Ovary (tissue), 9 donors: ENCODE results near the gene DUOXA2. TPM values are rescaled to one million over a fixed set of nuclear protein-coding genes. Genes with fewer than 3 reads are reported as not detected.

ENCODE experiments used
- DNase-seq, 5 donors: peaks; one replicate each; pipeline ENCODE4 v3.0.0-alpha.2; 2019 to 2020
- H3K27ac ChIP-seq, 2 donors: fragments of 200-600 bp; one replicate each; pipeline versions ENCODE4 v1.5.1 to v1.8.0; 2019 to 2022
- H3K27me3 ChIP-seq: fragments of 200-600 bp; one replicate; pipeline ENCODE4 v1.8.0; 2022
- H3K36me3 ChIP-seq: fragments of 200-600 bp; sonication (generic); one replicate; pipeline ENCODE4 v1.5.1; 2019
- H3K4me1 ChIP-seq: one replicate; pipeline ENCODE4 v1.8.1; 2013; ENCODE audit warnings: mild to moderate bottlenecking, moderate library complexity; ENCODE audit not compliant: insufficient read depth
- H3K4me3 ChIP-seq: fragments of 200-600 bp; sonication (generic); one replicate; pipeline ENCODE4 v1.5.1; 2017
- H3K9me3 ChIP-seq, 2 donors: fragments of 200-600 bp in 1 of 2; sonication (generic) in 1 of 2; one replicate each; pipeline versions ENCODE4 v1.5.1 to v1.8.1; 2013 to 2019; ENCODE audit warnings: mild to moderate bottlenecking in 1 of 2, moderate library complexity in 1 of 2
- EP300 ChIP-seq: sonication (generic); formaldehyde crosslinking; IDR thresholded peaks from one replicate; pipeline ENCODE4 v1.6.1; 2017; ENCODE audit warnings: antibody characterized with exemption
- POLR2A ChIP-seq: fragments of 450-650 bp; IDR thresholded peaks from one replicate; pipeline ENCODE4 v1.6.1; 2017; ENCODE audit warnings: antibody characterized with exemption, mild to moderate bottlenecking, moderate library complexity
- WGBS, 3 donors: extraction: QIAGEN DNeasy Blood & Tissue Kit in 1 of 3; methylation state at CpG; one replicate each; pipeline versions ENCODE4 v1.1.5 to v1.1.7; 2013 to 2017; 5-methylcytosine and 5-hydroxymethylcytosine counted together
- intact Hi-C, 4 donors: fragments of 100-400 bp; cut with DNase I; formaldehyde crosslinking; loops; one replicate each; pipeline versions ENCODE4 v1.11.0 to v1.15.1; 2022 to 2023
- polyA plus RNA-seq, 2 donors: library from polyadenylated mRNA; stranded (reverse); fragments of 200-250 nt in 1 of 2; fragments of 350-450 nt in 1 of 2; fragmentation: Illumina TruSeq in 1 of 2; extraction: RNeasy Lipid Tissue Mini Kit (QIAGEN cat#74804) in 1 of 2; gene quantifications; one replicate each; pipeline ENCODE4 v1.2.3, GENCODE V29; 2013 to 2014
- total RNA-seq, 7 donors: library from RNA; depleted of rRNA in 2 of 7; stranded (reverse); fragments of >200 nt in 2 of 7; fragmentation: NEBNext Ultra II Directional in 3 of 7; extraction: Animal tissue kit (Norgen Biotek cat#: 25700) in 3 of 7; gene quantifications; one replicate each; pipeline versions ENCODE4 v1.1.0 to v1.2.4, GENCODE V29; 2016 to 2023
- TF ChIP-seq, protein P1 (sequence below), 3 donors: fragments of 450-650 bp in 2 of 3; fragments of 200-600 bp in 1 of 3; IDR thresholded peaks; one replicate each; pipeline versions ENCODE4 v1.5.1 to v1.8.0; 2016 to 2022; ENCODE audit warnings: antibody characterized with exemption in 3 of 3, mild to moderate bottlenecking in 1 of 3
- donor health status: DM: no; HTN: no; CAD: no; lungs with moderate emphysema.
- donor health status: DM: no; HTN: no; CAD: no.
- donor health status: Bipolar disorder and iron deficiency.
- donor health status: DM: yes; HTN: yes; CAD: no.
- donor health status: DM: no; HTN: no; CAD: no.
- donor health status: DM: yes; HTN: yes; CAD: no.

Gene DUOXA2
- total and polyA plus RNA-seq, 9 donors: 0.17 to 0.18 TPM; not detected in 7

DNA sequence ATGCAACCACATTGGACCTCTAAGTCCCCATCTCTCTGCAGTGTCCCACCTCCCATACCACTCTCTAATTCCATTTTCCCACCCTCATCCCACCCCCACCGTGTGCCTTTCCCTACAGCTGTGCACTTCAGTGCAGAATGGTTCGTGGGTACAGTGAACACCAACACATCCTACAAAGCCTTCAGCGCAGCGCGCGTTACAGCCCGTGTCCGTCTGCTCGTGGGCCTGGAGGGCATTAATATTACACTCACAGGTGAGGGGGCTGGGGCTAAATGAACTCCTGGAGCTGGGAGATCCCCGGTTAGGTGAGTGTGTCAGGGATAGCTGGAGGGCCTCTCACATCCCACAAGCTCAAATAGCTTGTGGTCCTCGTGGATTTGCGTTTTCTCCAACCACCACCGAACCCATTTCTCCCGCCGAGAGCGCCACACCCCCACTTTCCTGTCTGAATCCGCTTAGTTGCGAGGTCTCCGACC lies 1.9 kb downstream of the DUOXA2 start:
- intact Hi-C loops: no loop called here
- Histone ChIP-seq H3K4me1 (peaks cover 2% of the 10 kb centered on the region), H3K4me3 (no peak overlapping the region), H3K36me3 (no peaks in the 10 kb centered on the region), H3K27me3 (no peaks in the 10 kb centered on the region), H3K27ac (no peak overlapping the region), H3K9me3 (no peaks in the 10 kb centered on the region)
- 32 to 49% (median 40%) methylated on average over 19 of the region's 19 CpGs for WGBS, 3 donors
- DNase-seq: no peak
- TF ChIP-seq EP300: no peak
- TF ChIP-seq, protein P1, sequence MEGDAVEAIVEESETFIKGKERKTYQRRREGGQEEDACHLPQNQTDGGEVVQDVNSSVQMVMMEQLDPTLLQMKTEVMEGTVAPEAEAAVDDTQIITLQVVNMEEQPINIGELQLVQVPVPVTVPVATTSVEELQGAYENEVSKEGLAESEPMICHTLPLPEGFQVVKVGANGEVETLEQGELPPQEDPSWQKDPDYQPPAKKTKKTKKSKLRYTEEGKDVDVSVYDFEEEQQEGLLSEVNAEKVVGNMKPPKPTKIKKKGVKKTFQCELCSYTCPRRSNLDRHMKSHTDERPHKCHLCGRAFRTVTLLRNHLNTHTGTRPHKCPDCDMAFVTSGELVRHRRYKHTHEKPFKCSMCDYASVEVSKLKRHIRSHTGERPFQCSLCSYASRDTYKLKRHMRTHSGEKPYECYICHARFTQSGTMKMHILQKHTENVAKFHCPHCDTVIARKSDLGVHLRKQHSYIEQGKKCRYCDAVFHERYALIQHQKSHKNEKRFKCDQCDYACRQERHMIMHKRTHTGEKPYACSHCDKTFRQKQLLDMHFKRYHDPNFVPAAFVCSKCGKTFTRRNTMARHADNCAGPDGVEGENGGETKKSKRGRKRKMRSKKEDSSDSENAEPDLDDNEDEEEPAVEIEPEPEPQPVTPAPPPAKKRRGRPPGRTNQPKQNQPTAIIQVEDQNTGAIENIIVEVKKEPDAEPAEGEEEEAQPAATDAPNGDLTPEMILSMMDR (IDR thresholded peaks at IDR 0.05): no peak

DNA sequence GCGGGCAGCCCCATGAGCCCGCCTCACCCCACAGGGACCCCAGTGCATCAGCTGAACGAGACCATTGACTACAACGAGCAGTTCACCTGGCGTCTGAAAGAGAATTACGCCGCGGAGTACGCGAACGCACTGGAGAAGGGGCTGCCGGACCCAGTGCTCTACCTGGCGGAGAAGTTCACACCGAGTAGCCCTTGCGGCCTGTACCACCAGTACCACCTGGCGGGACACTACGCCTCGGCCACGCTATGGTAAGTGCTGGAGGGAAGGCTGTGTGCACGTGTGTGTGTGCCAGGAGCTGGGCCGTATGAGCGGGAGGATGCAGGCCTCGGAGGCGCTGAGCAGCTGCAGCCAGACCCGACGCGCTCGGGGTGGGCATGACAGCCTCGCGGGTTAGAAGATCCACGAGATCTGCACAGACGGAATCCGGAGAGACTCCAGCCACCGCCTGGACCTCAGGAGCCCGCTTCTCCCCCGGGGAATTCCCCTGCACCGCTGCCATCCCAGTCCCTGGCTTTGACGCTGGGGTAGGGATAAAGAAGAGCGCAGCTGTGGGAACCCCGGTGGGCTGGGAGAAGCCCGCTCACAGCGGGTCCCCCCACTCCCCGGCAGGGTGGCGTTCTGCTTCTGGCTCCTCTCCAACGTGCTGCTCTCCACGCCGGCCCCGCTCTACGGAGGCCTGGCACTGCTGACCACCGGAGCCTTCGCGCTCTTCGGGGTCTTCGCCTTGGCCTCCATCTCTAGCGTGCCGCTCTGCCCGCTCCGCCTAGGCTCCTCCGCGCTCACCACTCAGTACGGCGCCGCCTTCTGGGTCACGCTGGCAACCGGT lies 2.6 kb downstream of the DUOXA2 start:
- no peak overlapping the region for H3K4me3 ChIP-seq
- H3K27ac ChIP-seq: no peak overlapping the region
- 6 to 18% (median 12%) methylated on average over 61 to 65 of the region's 65 CpGs for WGBS, 3 donors
- no peak for DNase-seq
- H3K36me3 ChIP-seq: no peaks in the 10 kb centered on the region
- intact Hi-C loops: no loop called here
- no peaks in the 10 kb centered on the region for H3K9me3 ChIP-seq
- H3K27me3 ChIP-seq: no peaks in the 10 kb centered on the region
- H3K4me1 ChIP-seq: peaks cover 2% of the 10 kb centered on the region
- TF ChIP-seq, protein P1 (IDR thresholded peaks at IDR 0.05): no peak
- TF ChIP-seq POLR2A: no peak
- TF ChIP-seq EP300: no peak

DNA sequence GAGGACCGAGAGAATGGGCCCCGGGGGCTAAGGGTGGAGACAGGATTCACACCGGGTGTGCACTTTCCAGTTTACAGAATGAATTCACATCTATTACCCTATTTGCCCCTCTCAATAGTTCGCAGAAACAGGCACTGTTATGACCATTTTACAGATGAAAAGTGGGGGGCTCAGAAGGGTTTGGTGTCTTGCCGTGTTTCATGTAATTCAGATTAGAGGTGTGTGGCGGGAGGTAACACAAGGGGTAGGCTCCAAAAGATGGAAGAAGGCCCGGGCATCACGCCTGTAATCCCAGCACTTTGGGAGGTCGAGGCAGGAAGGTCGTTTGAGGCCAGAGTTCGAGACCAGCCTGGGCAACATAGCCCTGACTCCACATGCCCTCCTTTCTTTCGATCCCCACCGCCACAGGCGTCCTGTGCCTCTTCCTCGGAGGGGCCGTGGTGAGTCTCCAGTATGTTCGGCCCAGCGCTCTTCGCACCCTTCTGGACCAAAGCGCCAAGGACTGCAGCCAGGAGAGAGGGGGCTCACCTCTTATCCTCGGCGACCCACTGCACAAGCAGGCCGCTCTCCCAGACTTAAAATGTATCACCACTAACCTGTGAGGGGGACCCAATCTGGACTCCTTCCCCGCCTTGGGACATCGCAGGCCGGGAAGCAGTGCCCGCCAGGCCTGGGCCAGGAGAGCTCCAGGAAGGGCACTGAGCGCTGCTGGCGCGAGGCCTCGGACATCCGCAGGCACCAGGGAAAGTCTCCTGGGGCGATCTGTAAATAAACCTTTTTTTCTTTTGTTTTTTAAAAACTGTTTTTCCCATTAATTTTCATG lies 3.4 kb downstream of the DUOXA2 start:
- no peak for DNase-seq
- Histone ChIP-seq H3K9me3 (no peaks in the 10 kb centered on the region), H3K4me3 (no peak overlapping the region), H3K27ac (no peak overlapping the region), H3K36me3 (no peaks in the 10 kb centered on the region), H3K27me3 (no peaks in the 10 kb centered on the region), H3K4me1 (peaks cover 2% of the 10 kb centered on the region)
- TF ChIP-seq POLR2A (no peak), EP300 (no peak)
- TF ChIP-seq, protein P1 (IDR thresholded peaks at IDR 0.05): no peak
- WGBS, 3 donors: 36 to 47% (median 44%) methylated on average over 27 to 33 of the region's 33 CpGs
- intact Hi-C loops: no loop called here

DNA sequence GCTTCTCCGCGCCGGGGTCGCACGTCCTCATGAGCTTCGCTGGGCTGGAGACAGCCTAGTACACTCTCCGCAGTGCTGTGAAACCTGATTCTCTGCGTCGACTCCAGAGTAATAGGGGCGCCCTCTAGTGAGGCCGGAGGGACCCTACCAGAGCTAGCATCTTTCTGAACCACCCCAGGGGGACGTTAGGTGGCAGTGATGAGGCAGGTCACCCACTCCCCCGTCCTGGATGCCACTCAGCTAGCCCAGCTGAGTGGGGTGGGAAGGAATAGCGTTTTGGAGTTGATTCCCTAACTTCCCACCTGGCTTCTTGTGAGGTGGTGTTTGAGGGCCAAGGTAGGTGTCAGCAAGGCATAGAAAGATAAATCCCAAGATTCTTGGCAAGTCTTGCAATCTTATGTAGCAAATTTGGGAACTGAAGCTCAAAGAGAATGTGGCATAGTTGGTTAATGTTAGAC lies 4.0 kb downstream of the DUOXA2 start:
- Histone ChIP-seq H3K36me3 (no peaks in the 10 kb centered on the region), H3K4me3 (no peak overlapping the region), H3K27me3 (no peaks in the 10 kb centered on the region), H3K4me1 (peaks cover 2% of the 10 kb centered on the region), H3K27ac (no peak overlapping the region), H3K9me3 (no peaks in the 10 kb centered on the region)
- WGBS, 3 donors: 1 to 2% (median 1%) methylated on average over 14 of the region's 14 CpGs
- no peak for TF ChIP-seq EP300
- peak; percentile 12 for TF ChIP-seq POLR2A
- TF ChIP-seq, protein P1 (IDR thresholded peaks at IDR 0.05): peak; percentile 68 to 79 (median 72)
- intact Hi-C loops: no loop called here
- DNase-seq: peak; percentile 71 to 84 (median 81)
